DLD1 (cell line): ENCODE data around the gene PLPP3.

Source experiments
- in situ Hi-C: cut with HindIII; loops from 2 replicates; pipeline ENCODE4 v1.10.0; 2017; ENCODE audit warnings: low sequenced_read_pairs

PLPP3 gene

DNA sequence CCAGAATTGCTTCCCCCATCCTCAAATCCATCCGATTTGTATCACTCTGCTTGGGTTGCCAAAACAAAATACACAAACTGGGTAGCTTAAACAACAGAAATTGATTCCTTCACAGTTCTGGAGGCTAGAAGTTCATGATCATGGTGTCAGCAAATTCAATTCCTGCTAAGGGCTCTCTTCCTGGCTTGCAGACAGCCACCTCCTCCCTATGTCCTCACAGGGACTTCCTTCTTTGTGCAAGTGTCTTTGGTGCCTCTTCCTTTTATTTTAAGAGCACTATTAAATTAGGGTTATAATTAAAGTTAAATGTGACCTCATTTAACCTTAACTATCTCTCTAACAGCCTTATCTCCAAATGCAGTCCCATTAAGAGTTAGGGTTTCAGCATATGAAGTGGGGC lies 112.8 kb downstream of the PLPP3 start:
- in situ Hi-C loops = no loop called here

DNA sequence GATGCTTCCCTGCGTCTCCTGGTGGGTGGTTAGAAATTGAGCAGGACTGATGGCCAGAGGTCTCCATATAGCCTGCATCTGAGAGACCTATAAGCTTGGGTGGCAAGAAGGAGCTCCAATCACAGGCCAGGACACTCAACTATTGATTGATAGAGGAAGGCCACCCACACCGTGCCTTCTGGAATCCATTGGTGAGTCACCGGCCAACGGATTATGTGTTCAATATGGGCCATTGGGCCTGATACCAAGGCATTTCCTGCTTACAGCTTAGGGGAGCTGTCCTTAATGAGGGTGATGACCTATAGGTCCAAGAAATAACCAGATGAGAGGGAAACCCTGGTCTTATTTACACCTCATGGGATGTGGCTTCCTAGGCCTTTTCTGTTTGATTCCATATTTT lies 115.1 kb downstream of the PLPP3 start:
- in situ Hi-C loops = no loop called here

DNA sequence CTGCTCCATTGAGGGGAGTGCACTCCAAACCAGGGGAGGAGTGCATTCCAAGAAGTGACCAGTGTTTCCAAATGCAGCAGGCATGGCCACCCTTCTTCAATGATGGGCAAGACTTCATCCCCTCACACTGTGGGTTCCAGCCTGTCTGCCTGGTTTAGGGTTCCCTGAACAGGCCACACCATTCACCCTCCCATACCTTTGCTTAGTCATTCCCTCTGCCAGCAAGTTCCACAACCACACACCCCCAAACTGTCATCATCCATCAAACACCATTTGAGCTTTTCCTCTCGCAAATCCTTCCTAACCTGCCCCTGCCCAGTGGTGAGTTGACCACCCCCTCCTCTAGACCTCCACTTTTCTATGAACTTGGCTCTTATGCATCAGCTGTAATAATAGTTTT lies 116.0 kb downstream of the PLPP3 start:
- in situ Hi-C loops = no loop called here

DNA sequence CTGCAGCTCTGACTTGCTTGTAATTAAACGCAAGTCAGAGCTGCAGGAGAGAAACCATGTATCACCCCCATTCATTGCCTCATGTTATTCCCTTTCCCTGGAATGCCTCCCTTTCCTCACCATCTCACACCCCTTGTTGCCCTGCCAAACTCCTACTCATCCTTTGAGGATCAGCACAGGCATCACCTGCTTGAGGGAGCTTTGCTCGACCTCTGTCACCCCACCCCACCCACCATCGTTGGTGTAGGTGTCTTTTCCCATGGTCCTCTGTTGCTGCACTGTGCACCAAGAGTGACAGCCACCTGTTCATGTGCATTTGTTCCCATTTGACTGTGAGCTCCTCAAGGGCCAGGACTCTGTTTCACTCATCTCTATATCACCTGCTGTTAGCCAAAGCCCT lies 117.2 kb downstream of the PLPP3 start:
- in situ Hi-C loops = no loop called here

DNA sequence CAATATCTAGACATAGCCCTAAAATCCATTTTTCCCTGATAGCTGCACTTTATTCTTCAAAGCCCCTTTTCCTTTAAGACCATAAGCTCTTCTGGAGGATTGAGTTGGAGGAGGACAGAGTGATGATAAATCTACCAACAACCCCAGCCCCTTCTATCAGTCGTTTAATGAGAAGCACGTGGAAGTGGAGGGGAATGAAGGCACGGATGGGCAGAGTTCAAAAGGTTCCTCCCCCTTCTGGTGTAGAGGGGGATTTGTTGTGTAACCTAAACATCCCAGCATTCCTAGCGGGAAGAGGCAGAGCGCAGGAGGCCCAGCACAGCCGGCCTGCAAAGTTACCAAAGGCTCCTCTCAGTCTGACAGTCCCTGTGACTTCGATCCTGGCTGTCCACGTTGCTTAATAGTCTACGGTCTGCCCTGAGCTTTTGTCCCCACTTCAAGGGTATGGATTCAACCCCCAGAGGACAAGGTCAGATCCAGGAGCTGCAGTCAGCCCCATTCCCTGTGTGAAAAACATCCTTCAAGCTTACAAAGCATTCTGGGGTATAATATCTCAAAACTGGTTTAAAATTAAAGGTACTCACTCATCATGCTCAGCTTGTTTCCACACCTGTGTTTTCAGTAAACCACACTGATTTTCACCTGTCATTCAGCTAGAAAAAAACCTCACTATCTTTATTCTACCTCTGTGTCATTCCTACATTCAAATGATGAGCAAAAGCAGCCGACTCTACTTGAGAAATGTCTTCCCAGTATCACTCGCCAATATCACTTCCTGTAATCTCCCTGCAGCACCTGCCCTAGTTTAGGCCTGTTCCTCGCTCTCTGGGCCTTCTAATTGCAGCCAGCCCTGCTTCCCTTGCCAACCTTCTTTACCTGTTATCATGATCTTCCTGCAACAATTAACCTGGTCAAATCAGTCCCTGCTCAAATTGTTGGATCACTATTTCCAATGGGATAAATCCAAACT lies 117.9 kb downstream of the PLPP3 start:
- in situ Hi-C loops = no loop called here

DNA sequence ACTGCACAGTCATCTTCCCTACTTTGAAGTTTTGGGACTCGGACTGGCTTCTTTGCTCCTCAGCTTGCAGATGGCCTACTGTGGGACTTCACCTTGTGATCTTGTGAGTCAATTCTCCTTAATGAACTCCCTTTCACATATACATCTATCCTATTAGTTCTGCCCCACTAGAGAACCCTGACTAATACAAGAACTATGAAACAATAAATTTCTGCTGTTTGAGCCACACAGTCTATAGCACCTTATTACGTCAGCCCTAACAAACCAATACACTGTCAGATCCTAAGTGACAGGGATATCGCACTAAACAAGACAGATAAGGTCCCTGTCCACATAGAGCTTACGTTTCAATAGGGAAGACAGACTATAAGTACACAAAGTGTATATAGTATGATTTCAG lies 120.1 kb downstream of the PLPP3 start:
- in situ Hi-C loops = no loop called here

DNA sequence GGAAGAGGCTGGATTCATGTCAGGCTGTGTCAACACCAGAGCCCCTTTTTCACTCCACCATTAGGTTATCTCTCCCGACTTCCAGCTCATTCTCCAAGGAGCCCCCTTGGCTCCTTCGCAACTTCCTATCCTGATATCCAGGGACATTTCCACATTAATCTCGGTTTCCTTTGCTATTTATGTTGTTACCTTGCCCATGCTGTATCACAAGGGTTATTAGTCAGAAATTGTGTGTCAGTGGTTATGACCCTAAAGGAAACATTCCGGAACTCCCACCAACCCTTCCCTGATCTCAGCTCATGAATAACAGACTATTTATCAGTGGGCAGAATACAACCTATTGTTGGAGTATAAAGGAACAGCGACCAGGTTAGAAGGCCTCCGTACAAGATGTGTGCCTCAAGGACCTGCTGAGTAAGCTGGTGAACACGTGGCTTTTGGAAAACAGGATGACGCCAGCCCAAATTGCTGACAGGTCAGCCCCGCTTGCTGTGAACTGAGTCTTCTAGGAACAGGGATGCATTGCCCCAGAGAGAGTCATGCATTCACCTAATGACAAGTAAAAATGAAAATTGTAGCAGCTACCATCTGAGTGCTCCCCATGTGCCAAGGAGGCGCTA lies 121.5 kb downstream of the PLPP3 start:
- in situ Hi-C loops = no loop called here

DNA sequence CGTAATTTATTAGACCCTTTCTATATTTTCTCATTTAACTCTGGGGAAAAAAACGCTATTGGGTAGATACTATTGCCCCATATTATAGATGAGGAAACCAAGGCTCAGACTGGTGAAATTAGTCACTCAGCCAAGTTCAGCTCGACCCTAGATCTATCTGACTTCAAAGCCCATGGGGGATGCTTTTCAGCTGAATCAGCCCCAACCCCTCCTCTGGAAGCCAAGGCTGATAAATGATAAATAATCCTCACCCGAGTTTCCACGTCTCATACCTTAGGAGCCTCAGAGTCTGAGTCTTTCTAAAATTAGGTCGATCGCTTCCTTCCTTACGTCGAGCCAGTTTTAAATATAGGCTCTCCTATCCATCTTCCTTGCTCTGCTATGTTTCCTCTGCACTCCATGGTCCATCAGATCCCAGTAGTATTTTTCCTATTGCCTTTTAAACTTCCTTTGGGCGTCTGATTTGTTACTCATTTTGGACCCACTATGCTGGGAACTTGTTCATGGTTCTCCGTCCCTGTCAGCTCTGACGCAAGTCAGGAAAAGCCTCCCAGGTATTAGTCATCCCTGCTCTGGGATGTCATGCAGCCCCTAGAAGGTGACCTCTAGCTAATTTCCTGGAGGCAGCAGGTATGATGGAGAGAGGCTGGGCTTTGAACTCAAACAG lies 122.8 kb downstream of the PLPP3 start:
- in situ Hi-C loops = no loop called here

DNA sequence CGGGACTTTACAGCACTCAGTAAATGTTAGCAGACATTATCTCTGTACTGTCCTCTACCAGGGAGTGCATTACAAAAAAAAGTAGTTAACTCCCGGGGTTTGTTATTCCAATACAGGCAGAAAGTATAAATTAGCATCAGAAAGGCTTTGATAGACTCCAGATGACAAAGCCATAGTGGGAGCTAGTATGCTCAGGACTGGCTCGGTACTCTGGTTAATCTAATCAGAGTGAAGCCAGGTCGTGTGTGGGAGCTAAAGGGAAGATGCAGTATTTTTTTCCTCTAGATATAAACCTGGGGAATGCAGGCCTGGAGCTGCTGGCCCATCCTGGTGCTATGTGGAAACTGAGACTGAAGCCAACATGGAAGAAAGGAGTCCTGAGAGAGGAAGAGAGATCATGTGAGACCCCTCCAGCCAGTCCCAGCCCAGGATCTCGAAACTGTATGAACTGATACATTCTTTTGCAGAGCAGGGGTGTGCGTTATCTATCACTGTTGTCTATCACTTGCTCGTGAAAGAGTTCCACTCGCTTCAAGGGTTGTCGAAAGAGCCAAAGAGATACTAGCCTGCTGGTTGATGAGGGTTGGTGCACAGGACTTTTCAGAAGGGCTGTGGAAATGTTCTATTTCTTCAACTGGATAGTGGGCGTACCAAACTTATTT lies 125.8 kb downstream of the PLPP3 start:
- in situ Hi-C loops = no loop called here

DNA sequence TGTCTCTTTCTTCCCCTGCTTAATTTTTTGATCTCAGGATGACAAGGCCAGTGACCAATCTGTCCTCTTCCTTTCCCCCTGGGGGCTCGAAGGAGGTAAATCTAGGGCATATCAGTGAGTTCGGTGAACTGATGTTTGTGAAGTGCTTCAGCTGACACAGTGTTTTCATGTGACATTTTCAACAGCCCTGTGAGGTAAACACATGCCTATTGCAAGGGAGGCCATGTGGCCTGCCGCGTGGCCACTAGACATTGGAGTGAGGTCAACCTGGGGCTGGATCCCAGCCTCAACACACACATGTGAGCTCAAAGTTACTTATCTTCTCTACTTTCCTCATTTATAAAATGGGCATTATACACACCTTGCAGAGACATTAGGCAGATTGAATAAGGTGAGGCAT lies 126.3 kb downstream of the PLPP3 start:
- in situ Hi-C loops = no loop called here

DNA sequence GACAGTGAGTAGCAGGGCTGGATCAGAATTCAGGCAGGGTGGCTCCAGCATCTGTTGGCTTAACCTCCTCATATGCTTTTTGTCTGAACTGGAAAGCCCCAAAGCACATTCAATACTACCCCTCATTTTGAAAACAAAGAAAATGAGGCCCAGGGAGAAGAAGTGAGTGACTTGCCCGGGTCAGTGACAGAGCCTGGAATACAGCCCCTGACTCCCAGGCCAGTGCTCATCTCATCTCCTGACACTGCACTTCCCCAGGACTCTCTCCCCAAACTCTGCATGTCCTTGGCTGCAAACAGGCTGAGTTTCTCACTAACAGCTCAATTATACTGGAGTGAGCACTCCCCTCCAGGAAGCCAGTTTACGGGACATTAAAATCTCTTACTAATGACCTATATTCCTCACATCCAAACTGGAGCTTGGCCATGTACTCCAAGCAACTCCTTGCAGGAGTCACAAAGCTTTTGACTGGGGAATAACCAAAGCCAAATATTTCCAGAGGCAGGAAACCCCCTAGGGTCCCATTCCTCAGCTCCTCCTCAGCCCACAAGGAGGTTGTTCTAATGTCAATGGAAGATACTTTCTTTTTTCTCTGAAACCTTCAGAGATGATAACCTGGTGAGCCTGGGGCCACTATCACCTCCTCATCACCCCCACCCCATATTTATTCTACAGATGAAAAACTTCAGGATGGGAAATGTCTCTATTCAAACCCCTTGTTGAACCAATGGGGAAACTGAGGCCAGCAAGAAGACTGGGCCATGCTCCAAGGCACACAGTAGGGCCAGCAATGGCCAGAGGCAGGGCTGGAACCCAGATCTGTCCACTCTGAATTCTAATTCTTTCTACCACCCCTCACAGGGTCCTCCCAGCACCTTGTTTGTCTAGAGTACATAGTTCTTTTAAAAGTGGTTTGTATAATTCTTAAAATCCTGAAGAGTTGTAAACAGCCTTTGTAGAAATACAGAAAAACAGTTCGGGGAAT lies 127.0 kb downstream of the PLPP3 start:
- in situ Hi-C loops = no loop called here

DNA sequence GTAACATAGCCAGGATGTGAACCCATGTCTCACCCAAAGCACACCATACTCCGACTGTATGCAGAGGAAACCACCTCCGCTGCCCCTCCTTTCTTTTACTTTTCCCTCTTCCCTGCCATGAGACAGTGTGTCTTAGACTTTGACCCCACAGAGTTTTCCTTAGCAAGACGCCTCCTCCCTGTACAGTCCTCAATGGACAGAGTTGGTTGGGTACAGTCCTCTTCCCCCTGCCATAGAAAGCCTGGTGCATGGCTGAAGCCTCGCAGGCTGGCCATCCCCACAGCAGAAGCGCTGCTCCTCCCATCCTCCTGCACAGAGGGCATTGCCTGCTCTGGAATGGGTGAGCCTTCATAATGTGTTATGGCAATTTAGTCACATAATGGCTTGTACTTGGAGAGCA lies 127.9 kb downstream of the PLPP3 start:
- in situ Hi-C loops = no loop called here

DNA sequence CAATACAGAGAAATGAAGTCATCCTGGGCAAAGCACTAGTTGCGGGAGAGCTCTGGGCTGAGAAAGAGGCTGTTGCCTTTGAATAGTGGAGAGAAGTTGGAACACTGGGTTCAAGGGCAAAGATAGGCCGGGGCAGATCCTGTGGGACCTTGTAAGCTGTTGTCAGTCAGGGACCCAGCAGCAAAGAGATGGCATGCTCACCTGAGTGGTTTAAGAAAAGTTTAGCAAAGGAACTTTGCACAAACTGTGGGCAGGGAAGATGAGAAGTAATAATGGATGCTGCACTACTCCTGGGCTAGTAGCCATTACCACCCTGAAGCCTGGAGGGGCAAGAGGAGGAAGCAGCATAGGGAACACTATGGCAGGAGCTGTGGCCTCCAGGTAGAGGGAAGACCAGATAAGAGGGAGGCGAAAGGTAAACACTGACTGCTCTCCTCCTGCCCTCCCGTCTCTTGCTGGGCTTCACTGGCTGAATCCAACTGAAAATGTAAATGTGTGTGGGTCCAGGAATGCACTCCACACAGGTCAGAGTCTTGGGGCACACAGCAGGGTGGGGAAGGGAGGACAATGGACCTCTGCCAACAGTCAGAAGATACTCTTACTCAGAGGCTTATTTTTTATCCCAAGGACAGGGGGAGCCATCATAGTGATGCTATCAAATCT lies 129.2 kb downstream of the PLPP3 start:
- in situ Hi-C loops = no loop called here

DNA sequence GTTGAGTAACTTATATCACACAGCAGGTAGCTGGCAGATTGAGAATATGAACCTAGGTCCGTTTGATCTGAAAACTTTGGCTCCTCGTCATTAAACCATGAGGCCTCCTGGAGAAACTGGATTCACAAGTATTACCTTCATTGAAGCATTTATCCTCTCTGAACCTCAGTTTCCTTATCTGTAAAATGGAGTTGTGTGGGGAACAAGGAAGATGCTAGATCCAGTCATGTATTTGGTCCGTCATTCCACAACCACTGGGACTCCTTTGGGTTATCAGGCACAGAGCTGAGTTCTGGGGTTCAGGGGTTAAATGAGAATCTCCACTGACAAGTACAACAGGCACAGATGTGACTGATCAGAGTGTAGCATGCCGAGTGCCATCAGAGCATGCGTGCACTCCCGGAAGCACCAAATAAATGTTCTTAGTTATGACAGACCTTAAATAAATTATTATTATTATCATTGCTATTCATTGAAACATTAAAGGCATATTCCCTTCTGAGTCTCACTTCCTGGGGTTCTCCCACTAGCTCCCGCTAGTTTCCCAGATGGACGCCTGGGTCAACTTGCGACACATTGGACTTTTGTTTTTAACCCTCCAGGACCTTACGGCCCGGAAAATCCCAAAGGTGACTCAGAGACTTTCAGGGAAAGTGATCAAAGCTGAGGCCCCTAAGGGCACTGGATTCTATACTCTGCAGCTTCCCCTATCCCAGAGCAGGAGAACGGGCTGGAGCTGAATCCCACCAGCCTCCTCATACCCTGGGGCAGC lies 130.6 kb downstream of the PLPP3 start:
- in situ Hi-C loops = no loop called here

DNA sequence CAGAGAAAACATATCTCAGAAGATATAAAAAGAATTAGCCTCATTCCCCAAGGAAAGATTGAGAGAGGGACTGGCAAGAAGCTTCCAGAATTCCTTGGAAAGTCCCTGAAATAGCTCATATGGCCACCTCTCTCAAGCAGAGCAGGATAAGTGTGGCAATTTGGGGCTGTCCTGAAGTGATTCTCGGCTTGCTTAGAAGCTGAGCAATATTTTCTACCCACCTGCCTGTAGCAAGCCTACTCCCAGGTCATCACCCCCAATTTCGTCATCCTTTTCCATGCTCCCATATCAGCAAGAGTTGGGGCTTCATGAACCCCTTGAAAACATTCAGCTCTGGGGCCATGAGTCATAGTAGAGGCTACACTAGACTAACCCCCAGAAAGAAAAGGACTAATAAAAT lies 131.5 kb downstream of the PLPP3 start:
- in situ Hi-C loops = no loop called here

DNA sequence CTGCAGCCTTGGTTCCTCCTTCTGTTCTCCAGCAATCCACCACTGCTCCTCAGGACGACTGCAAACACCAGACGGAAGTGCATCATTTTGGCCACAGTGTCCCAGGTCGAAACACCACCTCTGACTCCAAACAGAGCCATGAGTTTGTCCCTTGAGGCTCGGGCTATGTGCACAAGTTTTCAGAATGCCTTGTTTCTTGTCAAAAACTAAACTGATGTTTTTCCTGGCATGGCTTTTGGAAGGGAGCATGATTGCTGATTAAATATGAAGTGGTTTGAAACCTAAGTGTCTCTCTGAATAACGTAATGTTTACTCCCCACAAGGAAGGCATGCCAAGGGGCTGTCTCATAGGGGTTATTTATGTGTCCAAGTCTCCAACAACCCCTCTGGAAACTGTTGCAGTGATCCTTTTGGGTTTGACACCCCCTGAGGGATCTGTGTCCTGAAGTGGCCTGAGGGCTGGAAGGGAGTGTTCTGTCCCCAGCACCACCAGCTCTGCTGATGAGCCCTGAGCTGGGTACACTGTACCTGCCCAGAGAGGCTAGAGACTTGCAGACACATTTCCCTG lies 132.7 kb downstream of the PLPP3 start:
- in situ Hi-C loops = no loop called here

DNA sequence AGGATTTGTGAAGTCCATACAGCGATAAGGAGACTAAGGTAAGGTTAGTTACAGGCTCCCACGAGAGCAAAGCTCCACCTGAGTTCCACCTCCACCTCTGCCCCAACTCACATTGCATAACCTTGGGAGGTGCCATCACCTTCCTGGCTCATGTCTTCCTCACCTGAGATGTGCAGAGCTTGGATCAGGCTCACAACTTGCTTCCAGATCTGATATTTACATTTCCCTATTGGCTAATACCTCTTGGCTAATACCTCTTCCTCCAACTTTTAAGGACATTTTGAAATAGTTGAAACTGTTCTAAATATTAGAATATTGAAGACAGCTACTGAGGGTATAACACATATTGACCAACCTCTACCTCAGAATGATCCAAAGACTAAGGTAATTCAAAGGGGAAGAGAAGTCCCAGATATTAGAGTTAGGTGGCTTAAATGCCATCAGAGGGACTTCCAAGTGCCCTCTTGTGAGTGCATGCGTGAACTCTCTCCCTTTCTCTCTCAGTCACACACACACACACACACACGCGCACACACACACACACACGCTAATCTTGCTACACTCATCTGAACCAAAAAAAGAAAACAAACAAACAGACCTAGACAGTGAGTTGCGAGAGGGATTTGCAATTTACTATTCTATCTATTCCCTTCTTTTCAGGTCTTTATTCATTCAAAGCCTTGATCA lies 134.3 kb downstream of the PLPP3 start:
- in situ Hi-C loops = no loop called here
